ENCODE measurements around the gene PACSIN1. TPM values are rescaled to one million over a fixed set of nuclear protein-coding genes. Genes with fewer than 3 reads are reported as not detected.

Gene PACSIN1
- total RNA-seq, 1 experiment from 2014 or later: not detected

Other genes starting within 250 kb of the PACSIN1 start
- 31.7 and 48.4 TPM in 2 replicates for gene HMGA1, start 229.2 kb upstream of the PACSIN1 start, total RNA-seq (2014; rRNA removed; shearing (Covaris generic))
- gene SMIM29, start 217.1 kb upstream of the PACSIN1 start, total RNA-seq (2014; rRNA removed; shearing (Covaris generic)): 24.5 and 53.9 TPM in 2 replicates
- gene NUDT3, start 73.4 kb upstream of the PACSIN1 start, total RNA-seq (2014; rRNA removed; shearing (Covaris generic)): 17.1 and 20.2 TPM in 2 replicates
- 2,695 and 2,751 TPM in 2 replicates for gene RPS10, start 40.0 kb upstream of the PACSIN1 start, total RNA-seq (2014; rRNA removed; shearing (Covaris generic))
- gene SPDEF, start 90.3 kb downstream of the PACSIN1 start, total RNA-seq (2014; rRNA removed; shearing (Covaris generic)): not detected in 2 replicates
- gene ILRUN, start 230.7 kb downstream of the PACSIN1 start, total RNA-seq (2014; rRNA removed; shearing (Covaris generic)): 28.7 and 47.8 TPM in 2 replicates

Data from SJSA1 (cell line).